ENCODE results near the gene AHDC1. TPM values are rescaled to one million over a fixed set of nuclear protein-coding genes. Genes with fewer than 3 reads are reported as not detected.

AHDC1 gene
- total and polyA plus RNA-seq, 9 of the 15 experiments (the other 6 are each of a cell fraction or from before 2014, with no cell fraction given): 0.21 to 36.4 (median 4.7) TPM

DNA sequence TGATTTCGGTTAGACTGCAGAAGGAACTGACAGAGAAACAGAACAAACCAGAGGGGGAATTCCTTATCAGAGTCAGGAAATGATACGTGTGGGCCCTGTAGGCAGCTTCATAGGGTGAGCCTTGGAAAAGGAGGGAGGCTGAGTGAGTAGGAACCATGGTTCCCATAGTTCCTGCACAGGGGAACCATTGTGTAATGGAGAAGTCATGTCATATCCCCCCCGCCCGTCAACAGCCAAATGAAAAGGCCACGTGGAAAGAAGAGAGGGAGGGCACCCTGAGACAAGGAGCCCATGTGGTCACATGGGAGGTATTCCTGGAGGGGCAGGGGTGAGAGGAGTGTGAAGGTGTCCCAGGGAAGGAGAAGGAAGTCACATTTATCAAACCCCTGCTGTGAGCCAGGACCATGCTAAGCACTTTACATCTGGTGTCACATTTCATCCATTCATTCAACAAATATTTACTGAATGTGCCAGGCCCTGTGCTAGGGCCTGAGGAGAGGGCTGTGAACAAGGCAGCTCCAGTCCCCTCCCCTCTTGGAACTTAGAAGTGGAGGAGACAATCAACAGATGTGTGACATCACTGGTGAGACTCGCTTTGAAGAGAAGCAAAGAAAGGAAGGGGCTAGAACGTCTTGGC lies 46.7 kb upstream of the AHDC1 start (continued):
- TF ChIP-seq, protein P1, sequence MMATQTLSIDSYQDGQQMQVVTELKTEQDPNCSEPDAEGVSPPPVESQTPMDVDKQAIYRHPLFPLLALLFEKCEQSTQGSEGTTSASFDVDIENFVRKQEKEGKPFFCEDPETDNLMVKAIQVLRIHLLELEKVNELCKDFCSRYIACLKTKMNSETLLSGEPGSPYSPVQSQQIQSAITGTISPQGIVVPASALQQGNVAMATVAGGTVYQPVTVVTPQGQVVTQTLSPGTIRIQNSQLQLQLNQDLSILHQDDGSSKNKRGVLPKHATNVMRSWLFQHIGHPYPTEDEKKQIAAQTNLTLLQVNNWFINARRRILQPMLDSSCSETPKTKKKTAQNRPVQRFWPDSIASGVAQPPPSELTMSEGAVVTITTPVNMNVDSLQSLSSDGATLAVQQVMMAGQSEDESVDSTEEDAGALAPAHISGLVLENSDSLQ (IDR thresholded peaks at IDR 0.05): peak; percentile 63
- TF ChIP-seq MYC (IDR thresholded peaks at IDR 0.05; ENCODE audit: low read depth, low read length) (peak; percentile 76), MYC (CRISPR knock-in tag; IDR thresholded peaks at IDR 0.05; ENCODE audit: borderline replicate concordance, low read depth) (no peak), DNMT1 (IDR thresholded peaks at IDR 0.05) (no peak), TAL1 (IDR thresholded peaks at IDR 0.05) (no peak), ADNP (tag; IDR thresholded peaks at IDR 0.05) (peak; percentile 55; the same call in 1 of the 2 replicates), CTBP1 (IDR thresholded peaks at IDR 0.05; ENCODE audit: borderline replicate concordance) (no peak), HLTF (IDR thresholded peaks at IDR 0.05) (no peak), SMARCE1 (IDR thresholded peaks at IDR 0.05) (no peak; the same call in 1 of the 2 replicates), ELF4 (CRISPR knock-in tag; IDR thresholded peaks at IDR 0.05) (no peak), TAF1 (IDR thresholded peaks at IDR 0.05; ENCODE audit: control insufficient read depth, extremely low read depth, insufficient read depth, low read length, severe bottlenecking) (no peak), SETDB1 (IDR thresholded peaks at IDR 0.05; ENCODE audit: low read length) (no peak), HDGF (IDR thresholded peaks at IDR 0.05) (no peak), SIN3A (IDR thresholded peaks at IDR 0.05; ENCODE audit: borderline replicate concordance in 2 of 2, control insufficient read depth in 1 of 2, low read depth in 2 of 2, low read length in 2 of 2) (no peak; a peak in 1 of 4 replicates), HDAC1 (IDR thresholded peaks at IDR 0.05) (no peak), SMARCB1 (IDR thresholded peaks at IDR 0.05; ENCODE audit: insufficient read length, low read depth) (no peak), SRSF3 (IDR thresholded peaks at IDR 0.05; ENCODE audit: insufficient read depth, low read length) (no peak), RCOR1 (IDR thresholded peaks at IDR 0.05; ENCODE audit: borderline replicate concordance in 1 of 2, low read depth in 2 of 2, low read length in 2 of 2) (peak in 1 of 2 experiments; percentile 25; a peak in 1 of 4 replicates)
- TF ChIP-seq, protein P2, sequence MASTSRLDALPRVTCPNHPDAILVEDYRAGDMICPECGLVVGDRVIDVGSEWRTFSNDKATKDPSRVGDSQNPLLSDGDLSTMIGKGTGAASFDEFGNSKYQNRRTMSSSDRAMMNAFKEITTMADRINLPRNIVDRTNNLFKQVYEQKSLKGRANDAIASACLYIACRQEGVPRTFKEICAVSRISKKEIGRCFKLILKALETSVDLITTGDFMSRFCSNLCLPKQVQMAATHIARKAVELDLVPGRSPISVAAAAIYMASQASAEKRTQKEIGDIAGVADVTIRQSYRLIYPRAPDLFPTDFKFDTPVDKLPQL (IDR thresholded peaks at IDR 0.05; ENCODE audit: extremely low read depth, insufficient read length): no peak
- TF ChIP-seq, protein P3, sequence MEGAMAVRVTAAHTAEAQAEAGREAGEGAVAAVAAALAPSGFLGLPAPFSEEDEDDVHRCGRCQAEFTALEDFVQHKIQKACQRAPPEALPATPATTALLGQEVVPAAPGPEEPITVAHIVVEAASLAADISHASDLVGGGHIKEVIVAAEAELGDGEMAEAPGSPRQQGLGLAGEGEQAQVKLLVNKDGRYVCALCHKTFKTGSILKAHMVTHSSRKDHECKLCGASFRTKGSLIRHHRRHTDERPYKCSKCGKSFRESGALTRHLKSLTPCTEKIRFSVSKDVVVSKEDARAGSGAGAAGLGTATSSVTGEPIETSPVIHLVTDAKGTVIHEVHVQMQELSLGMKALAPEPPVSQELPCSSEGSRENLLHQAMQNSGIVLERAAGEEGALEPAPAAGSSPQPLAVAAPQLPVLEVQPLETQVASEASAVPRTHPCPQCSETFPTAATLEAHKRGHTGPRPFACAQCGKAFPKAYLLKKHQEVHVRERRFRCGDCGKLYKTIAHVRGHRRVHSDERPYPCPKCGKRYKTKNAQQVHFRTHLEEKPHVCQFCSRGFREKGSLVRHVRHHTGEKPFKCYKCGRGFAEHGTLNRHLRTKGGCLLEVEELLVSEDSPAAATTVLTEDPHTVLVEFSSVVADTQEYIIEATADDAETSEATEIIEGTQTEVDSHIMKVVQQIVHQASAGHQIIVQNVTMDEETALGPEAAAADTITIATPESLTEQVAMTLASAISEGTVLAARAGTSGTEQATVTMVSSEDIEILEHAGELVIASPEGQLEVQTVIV (CRISPR knock-in tag; IDR thresholded peaks at IDR 0.05; ENCODE audit: borderline replicate concordance): no peak
- TF ChIP-seq, protein P4, sequence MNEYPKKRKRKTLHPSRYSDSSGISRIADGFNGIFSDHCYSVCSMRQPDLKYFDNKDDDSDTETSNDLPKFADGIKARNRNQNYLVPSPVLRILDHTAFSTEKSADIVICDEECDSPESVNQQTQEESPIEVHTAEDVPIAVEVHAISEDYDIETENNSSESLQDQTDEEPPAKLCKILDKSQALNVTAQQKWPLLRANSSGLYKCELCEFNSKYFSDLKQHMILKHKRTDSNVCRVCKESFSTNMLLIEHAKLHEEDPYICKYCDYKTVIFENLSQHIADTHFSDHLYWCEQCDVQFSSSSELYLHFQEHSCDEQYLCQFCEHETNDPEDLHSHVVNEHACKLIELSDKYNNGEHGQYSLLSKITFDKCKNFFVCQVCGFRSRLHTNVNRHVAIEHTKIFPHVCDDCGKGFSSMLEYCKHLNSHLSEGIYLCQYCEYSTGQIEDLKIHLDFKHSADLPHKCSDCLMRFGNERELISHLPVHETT (CRISPR knock-in tag; conservative IDR thresholded peaks at IDR 0.05 in 1 of 2, IDR thresholded peaks at IDR 0.05 in 1 of 2): peak in 1 of 2 experiments; percentile 34; a peak in 1 of 4 replicates
- TF ChIP-seq, protein P5, sequence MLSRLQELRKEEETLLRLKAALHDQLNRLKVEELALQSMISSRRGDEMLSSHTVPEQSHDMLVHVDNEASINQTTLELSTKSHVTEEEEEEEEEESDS (CRISPR knock-in tag; IDR thresholded peaks at IDR 0.05): no peak

All from K562 (cell line).